ENCODE data around the gene ACTBL2. TPM values are rescaled to one million over a fixed set of nuclear protein-coding genes. Genes with fewer than 3 reads are reported as not detected.
A peak's percentile ranks its signal among the peaks of the same experiment; 100 is the strongest.

The ACTBL2 gene
- total RNA-seq, 1 donor from 2014 or later: 0.10 TPM

DNA sequence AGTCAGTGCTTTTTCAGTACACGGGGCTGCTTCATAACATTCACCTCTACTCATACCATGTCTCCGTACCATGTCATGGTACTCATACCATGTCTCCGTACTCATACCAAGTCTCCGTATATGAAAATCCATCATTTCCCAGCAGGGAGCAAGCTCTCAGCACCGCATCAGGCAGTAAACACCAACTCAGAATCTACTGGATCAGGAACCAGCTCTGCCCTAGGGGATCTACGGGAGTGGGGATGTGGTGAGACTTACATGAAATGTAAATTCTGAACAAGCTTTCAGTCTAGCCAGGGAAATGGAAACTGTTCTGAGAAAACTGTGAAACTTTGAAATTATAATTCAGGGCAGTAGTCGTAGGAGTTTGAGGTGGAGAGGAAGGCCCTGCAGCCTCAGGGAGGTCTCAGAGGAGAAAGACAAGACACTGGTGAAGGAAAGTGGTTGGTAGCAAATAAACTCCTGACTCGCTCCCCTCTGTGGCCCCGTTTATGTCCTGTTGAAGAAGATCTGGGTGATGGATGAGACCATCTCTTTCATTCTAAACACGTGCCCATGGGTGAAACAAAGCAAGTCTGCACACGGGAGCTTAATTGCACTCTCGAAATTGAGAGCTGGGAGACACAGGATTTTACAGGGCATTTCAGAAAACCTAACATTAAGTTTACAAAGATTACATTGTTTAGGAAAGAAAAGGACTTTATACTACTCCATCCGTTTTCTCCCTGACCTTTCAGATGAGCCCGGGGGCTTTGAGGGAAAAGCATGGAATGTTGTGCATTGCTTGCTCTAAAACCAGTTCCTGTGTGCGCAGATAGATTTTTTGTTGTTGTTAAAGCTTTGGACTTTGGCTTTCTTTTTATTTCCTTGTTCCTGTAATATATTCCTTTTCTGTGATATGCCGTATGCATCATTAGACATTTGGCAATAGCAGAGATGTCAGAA, 26.8 kb downstream of the ACTBL2 start:
- Mint-ChIP-seq H3K27me3 (ENCODE audit: low read depth) (no peaks in the 10 kb centered on the region), H3K4me3 (ENCODE audit: unreplicated experiment) (no peak overlapping the region), H3K27ac (ENCODE audit: unreplicated experiment) (no peak overlapping the region), H3K9me3 (ENCODE audit: low read depth) (peaks cover under 1% of the 10 kb centered on the region), H3K36me3 (ENCODE audit: low read depth) (no peaks in the 10 kb centered on the region), H3K4me1 (ENCODE audit: low read depth) (peaks cover 61% of the 10 kb centered on the region)
- TF ChIP-seq, protein P1, sequence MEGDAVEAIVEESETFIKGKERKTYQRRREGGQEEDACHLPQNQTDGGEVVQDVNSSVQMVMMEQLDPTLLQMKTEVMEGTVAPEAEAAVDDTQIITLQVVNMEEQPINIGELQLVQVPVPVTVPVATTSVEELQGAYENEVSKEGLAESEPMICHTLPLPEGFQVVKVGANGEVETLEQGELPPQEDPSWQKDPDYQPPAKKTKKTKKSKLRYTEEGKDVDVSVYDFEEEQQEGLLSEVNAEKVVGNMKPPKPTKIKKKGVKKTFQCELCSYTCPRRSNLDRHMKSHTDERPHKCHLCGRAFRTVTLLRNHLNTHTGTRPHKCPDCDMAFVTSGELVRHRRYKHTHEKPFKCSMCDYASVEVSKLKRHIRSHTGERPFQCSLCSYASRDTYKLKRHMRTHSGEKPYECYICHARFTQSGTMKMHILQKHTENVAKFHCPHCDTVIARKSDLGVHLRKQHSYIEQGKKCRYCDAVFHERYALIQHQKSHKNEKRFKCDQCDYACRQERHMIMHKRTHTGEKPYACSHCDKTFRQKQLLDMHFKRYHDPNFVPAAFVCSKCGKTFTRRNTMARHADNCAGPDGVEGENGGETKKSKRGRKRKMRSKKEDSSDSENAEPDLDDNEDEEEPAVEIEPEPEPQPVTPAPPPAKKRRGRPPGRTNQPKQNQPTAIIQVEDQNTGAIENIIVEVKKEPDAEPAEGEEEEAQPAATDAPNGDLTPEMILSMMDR (IDR thresholded peaks at IDR 0.05): no peak
- no peak for DNase-seq (ENCODE audit: low spot score)

DNA sequence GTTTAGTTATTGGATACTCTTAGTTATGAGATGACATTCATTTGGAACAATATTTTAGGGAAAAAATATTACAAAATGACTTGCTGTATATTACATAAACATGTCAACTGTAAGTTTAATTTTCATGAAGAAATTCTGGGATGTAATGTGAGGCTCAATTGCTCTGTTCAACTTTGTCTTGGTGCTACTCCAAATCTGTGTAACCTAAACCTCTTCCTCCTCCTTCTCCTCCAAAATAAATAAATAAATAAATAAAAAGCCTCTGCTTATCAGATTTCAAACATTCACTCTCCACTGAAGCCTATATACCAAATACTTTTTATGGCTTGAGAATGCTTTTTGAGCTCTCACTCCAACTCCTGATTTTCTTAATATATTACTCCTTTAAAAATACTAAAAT, 27.7 kb downstream of the ACTBL2 start:
- TF ChIP-seq, protein P1 (IDR thresholded peaks at IDR 0.05): no peak
- no peak overlapping the region for H3K4me3 Mint-ChIP-seq (ENCODE audit: unreplicated experiment)
- no peak for DNase-seq (ENCODE audit: low spot score)
- peaks cover 2% of the 10 kb centered on the region for H3K9me3 Mint-ChIP-seq (ENCODE audit: low read depth)
- no peak overlapping the region for H3K27ac Mint-ChIP-seq (ENCODE audit: unreplicated experiment)
- no peaks in the 10 kb centered on the region for H3K27me3 Mint-ChIP-seq (ENCODE audit: low read depth)
- H3K4me1 Mint-ChIP-seq (ENCODE audit: low read depth): peaks cover 70% of the 10 kb centered on the region
- H3K36me3 Mint-ChIP-seq (ENCODE audit: low read depth): peaks cover under 1% of the 10 kb centered on the region

GRCh38 chr5:57453728-57454127, 28.9 kb downstream of the ACTBL2 start:
- peaks cover 2% of the 10 kb centered on the region for H3K36me3 Mint-ChIP-seq (ENCODE audit: low read depth)
- no peak overlapping the region for H3K4me3 Mint-ChIP-seq (ENCODE audit: unreplicated experiment)
- TF ChIP-seq, protein P1 (IDR thresholded peaks at IDR 0.05): no peak
- H3K9me3 Mint-ChIP-seq (ENCODE audit: low read depth): peaks cover 2% of the 10 kb centered on the region
- H3K27ac Mint-ChIP-seq (ENCODE audit: unreplicated experiment): no peak overlapping the region
- DNase-seq (ENCODE audit: low spot score): no peak
- no peaks in the 10 kb centered on the region for H3K27me3 Mint-ChIP-seq (ENCODE audit: low read depth)
- peaks cover 76% of the 10 kb centered on the region for H3K4me1 Mint-ChIP-seq (ENCODE audit: low read depth)

DNA sequence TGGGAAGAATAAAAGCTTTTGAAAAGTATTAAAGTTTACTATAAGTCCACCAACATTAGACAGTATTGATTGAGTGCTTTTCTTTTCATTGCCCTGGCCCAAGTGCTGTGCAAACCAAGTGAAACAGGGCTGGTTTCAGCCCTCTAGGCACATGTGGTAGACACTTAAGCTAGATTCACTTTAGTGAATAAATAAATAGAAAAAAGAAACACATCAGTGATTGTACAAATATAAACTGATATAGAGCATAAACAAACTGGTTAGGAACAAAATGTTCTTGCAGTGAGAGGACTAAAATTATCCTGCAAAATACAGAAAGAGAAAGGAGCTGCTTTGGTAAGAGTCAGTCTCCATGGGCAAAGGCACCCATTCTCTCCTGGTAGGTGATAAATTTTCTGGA, 29.7 kb downstream of the ACTBL2 start:
- H3K9me3 Mint-ChIP-seq (ENCODE audit: low read depth): peaks cover 2% of the 10 kb centered on the region
- H3K4me3 Mint-ChIP-seq (ENCODE audit: unreplicated experiment): no peak overlapping the region
- DNase-seq (ENCODE audit: low spot score): no peak
- H3K27ac Mint-ChIP-seq (ENCODE audit: unreplicated experiment): peak overlapping the region; percentile 56
- peaks cover 85% of the 10 kb centered on the region for H3K4me1 Mint-ChIP-seq (ENCODE audit: low read depth)
- no peaks in the 10 kb centered on the region for H3K27me3 Mint-ChIP-seq (ENCODE audit: low read depth)
- TF ChIP-seq, protein P1 (IDR thresholded peaks at IDR 0.05): no peak
- H3K36me3 Mint-ChIP-seq (ENCODE audit: low read depth): peaks cover 2% of the 10 kb centered on the region

DNA sequence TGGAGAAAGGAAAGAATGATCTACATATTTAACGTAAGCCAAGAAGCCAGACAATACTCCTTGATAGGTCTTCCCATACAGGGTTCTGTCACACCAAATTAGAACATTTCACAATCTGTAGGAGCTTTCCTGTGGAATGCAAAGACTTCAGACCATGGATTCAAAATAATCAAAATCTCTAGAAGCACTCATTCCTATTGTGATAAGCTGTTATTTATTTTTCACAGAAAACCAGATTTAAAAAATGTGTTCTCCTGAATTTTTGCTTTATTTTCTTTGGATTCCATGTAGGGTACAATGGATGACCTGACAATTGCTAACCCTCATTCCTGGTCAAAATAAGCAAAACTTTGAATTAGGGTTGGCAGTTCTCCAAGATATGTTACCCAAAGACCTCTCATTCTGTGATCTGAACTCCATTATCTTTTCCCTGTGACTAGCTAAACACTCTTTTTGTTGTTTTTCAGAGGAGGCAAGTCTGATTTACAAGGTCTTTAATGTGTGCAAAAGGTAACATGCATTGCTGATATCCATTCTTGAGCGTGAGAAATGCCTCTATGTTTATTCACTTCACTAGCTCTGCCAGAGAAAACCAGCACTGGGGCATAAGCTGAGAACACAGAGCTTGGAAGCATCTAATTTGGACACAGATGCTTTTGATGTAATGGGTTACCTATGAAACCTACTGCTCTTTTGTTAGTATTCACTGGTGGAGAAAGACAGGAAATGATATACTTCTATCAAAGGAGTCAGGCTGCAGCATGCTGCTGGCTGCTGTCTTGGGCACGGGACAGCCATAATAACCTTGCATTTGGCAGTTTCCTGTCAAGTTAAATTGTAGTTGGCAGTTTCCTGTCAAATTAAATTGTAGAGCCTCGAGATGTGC, 31.4 kb downstream of the ACTBL2 start:
- Mint-ChIP-seq H3K27me3 (ENCODE audit: low read depth) (no peaks in the 10 kb centered on the region), H3K9me3 (ENCODE audit: low read depth) (peaks cover 2% of the 10 kb centered on the region), H3K4me1 (ENCODE audit: low read depth) (peaks cover 76% of the 10 kb centered on the region), H3K4me3 (ENCODE audit: unreplicated experiment) (no peak overlapping the region), H3K36me3 (ENCODE audit: low read depth) (peaks cover 2% of the 10 kb centered on the region), H3K27ac (ENCODE audit: unreplicated experiment) (peak overlapping the region; percentile 74)
- TF ChIP-seq, protein P1 (IDR thresholded peaks at IDR 0.05): no peak
- no peak for DNase-seq (ENCODE audit: low spot score)

Measured in chondrocyte (in vitro differentiated cells).